GM19193 (cell line): ENCODE measurements around the gene GGA2.

ENCODE experiments used
- POLR2A ChIP-seq: IDR thresholded peaks from 4 replicates; pipeline ENCODE4 v1.6.1; 2011; ENCODE audit not compliant: insufficient read depth, insufficient read length; ENCODE audit errors: extremely low read depth

GGA2 gene

DNA sequence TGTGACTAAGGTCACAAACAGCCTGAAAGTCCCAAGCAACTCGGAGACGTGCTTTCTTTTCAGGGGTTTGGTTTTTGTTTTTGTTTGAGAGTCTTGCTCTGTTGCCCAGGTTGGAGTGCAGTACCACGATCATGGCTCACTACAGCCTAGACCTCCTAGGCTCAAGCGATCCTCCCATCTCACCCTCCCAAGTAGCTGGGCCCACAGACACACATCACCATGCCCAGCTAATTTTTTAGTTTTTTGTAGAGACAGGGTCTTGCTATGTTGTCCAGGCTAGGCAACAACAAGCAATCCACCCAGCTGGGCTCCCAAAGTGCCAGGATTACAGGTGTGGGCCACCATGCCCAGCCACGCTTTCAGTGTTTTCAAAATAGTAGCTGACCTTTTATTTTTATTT is 19.8 kb upstream of the GGA2 start:
- TF ChIP-seq POLR2A, result no peak

DNA sequence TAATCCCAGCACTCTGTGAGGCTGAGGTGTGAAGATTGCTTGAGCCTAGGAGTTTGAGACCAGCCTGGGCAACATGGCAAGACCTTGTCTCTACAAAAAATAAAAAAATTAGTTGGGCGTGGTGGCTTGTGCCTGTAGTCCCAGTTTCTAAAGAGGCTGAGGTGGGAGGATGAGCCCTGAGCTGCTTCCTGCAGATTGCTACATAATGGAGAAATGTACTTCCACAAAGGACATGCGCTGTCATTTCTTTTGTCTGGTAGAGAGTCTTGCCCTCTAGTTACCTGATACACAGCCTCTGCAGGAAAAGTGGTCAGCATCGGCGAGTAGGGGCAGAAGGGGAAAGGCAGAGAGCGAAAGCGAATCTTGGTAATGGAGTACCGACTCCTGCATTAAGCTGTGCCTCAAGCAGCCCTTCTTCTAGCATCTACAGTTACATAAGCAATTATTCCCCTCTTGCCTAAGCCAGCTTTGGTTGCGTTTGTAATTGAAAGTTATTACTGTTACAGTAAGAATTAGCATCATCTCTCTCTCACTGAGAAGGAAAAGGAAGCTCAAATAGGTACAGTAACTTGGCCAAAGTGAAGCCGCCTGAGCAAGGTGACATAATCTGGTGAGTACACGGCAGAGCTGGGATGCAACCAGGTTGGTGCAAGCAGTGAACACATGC is 18.5 kb upstream of the GGA2 start:
- no peak for TF ChIP-seq POLR2A

DNA sequence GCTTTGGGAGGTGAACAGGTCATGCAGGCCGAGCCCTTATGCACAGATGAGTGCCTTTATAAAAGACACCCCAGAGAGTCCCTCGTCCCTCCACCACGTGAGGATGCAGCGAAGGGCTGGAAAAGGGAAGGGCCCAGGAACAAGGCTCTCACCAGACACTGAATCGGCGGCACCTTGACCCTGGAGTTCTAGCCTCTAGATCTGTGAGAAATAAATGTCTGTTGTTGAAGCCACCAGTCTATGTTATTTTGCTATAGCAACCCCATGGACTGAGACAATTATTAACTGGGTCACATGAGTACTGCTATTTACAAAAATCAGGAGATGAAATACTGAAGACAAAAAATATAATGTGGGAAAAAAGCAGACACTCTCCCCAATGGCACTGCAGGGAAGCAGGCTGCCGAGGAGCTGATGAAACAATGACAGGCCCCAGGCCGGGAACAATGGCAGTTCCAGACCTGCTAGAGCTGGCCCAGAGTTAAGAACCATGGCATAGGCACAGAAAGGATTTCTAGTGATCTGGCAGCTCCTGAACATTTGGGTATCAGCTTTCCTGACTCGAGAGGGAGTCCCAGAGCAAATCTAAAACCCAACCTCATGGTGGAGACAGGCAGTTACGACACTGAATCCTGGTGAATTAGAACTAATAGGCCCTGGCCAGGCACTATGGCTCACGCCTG is 17.8 kb upstream of the GGA2 start:
- no peak for TF ChIP-seq POLR2A

DNA sequence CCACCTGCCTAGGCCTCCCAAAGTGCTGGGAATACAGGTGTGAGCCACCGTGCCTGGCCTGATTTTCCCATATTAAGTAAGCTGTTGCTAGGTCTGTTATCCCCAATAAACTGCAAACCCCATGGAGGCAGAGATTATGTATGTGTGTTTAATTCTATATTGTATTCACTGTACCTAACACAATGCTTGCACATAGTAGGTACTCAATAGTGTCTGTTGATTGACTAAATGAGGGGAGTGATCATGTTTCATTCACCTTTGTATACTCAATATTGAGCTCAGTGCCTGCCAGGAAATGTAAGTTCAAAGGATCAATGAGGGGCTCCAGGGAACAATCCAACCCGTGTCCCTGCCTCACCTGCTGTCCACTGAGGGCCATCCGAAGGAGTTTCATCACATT is 14.6 kb upstream of the GGA2 start:
- no peak for TF ChIP-seq POLR2A

DNA sequence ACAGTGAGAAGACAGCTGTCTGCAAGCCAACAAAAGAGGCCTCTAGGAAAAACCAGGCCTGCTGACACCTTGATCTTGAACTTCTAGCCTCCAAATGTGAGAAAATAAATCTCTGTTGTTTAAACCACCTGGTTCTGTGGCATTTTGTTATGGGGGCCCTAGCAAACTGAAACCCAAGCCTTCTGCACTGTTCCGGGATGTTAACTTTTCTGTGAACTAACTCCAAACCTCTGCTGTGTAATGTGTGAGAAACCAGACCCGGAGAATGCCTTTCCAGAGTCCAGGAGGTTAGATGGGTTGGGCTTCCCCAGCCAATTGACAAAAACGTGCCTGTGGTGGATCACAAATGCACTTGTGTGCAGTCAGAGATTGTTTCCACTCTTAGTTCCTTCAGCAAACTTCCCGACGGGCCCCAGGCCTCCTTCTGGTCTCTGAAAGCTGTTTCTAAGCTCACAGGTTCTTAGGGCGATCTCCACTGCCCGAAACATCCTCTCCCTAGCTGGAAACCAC is 13.6 kb upstream of the GGA2 start:
- no peak for TF ChIP-seq POLR2A

DNA sequence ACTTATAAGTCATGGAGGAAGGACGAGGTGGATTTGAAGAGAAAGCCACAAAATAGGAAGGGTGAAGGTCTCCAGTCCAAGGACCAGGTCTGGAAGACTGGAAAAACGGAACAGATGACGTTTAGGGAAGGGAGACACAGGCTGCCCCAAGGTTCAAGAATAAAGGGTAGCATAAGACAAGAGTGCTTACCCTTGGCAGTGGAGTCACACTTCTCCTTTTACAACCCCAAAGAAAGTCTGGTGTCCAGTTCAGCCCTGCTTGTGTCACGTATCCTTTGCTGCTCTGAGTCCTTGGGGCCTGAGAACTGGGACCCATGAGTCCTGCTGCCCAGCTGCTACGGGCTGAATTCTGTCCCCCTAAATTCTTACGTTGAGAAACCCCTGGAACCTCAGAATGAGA is 13.0 kb upstream of the GGA2 start:
- no peak for TF ChIP-seq POLR2A

DNA sequence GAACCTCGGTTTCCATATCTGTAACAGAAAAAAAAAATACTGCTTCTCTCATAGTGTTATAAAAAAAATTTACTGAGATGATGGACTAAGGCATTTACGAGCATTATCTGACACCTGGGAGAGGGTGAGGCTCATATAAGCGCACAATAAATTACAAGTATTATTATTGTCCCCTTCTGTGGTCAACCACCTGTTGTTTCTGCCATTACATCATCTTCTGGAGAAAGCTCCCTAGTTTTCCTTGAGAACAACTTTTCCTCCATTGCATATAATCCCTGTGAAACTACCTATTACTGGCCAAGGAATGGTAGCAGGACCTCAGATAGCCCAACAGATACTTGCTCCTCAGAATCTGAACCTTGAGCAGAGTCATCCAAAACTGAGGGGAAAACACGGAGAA is 11.7 kb upstream of the GGA2 start:
- TF ChIP-seq POLR2A, result no peak

DNA sequence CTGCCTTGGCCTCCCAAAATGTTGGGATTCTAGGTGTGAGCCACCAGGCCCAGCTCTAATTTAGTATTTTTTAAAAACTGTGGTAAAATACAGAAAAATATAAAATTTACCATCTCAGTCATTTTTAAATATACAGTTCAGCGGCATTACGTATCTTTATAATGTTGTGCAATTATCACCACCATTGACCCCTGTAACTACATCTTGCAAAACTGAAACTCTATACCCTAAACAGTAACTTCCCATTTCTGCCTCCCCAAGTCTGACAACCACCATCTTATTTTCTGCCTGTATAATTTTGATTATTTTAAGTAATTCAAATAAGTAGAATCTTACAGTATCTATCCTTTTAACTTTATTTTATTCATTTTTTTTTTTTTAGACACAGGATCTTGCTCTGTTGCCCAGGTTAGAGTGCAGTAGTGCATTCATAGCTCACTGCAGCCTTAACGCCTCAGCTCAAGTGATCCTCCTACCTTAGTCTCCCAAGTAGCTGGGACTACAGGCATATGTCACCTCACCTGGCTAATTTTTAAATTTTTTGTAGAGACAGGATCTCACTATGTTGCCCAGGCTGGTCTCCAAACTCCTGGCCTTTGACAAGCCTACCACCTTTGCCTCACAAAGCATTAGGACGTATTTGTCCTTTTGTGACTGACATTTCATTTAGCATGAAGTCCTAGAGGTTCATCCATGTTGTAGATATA is 10.9 kb upstream of the GGA2 start:
- no peak for TF ChIP-seq POLR2A

DNA sequence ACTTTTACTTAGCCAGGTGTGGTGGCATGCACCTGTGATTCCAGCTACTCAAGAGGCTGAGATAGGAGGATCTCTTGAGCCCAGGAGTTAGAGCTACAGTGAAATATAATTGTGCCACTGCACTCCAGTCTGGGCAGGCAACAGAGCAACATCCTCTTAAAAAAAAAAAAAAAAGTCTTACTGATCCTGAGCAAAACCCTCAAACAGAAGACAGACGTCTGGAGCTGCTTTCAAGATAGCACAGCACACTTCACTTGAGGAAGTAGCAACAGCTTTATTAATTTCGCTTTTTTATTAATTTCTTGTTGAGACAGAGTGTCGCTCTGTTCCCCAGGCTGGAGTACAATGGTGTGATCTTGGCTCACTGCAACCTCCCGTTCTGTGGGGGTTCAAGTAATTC is 10.2 kb upstream of the GGA2 start:
- TF ChIP-seq POLR2A, result no peak

DNA sequence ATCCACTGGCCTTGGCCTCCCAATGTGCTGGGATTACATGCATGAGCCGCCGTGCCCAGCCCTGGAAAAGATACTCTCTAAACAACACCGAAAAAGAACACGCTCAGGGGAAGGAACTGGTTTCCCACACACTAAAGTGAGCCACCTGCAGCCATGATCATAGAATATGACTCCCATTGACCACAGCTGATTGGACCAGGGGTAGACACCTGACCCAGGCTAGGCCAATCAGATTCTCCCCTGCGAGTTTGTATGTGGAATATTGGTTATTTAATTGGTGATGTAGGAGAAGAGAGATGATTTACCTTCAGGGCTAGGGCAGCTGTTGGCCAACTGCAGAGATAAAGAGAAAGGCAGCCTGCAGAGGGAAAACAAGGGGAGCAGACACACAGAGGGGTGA is 9.0 kb upstream of the GGA2 start:
- no peak for TF ChIP-seq POLR2A

DNA sequence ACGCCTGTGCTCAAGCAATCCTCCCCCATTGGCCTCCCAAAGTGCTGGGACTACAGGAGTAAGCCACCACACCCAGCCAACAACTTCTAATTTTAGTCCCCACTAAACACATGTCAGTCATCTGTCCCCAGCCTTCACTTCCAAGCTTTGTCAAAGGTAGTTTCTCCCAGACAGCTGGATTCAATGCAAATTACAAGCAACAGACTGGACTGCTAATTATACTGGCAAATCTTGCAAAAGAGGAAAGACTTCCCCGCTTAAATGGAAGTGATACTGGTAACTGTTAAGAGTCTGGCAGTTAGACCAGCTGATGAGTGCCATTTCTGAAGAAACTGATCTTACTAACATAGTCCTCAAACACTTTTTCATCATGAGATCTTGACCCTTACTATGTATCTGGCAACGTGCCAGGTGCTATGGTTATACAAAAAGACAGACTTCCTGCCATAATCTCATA is 8.2 kb upstream of the GGA2 start:
- TF ChIP-seq POLR2A, result no peak

DNA sequence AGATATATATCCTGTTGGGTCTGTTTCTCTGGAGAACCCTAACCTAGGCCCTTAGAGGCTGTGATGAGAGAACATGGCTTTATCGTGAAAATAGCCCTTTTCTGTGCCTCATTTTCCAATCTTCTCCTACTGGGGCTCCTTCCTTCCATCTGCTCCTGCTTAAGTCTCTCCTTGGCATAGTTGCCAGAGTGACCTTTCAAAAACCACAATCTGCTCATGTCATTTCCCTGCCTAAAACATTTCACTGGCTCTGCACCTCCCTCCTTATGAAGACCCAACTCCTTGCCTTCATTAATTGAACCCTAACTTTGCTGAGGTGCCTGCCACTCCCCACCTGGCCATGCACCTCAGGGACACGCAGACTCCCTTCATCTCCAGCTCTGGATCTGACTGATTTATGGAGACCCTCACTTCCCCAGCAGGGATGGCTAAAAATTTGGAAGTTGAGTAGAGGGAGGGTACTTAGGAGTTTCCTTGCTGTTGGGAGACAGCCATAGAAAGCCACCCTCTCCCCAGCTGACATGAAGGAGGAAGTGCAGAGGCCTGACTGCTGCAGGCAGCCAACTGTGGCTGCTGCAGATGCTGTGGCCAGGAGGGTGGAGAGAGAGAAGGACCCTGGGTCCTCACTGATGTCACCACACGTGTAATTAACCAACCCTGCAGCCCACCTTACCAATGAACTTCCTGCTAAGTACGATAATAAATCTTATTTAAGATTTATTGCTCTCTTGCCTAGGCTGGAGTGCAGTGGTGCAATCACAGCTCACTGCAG is 6.3 kb upstream of the GGA2 start:
- TF ChIP-seq POLR2A, result no peak

DNA sequence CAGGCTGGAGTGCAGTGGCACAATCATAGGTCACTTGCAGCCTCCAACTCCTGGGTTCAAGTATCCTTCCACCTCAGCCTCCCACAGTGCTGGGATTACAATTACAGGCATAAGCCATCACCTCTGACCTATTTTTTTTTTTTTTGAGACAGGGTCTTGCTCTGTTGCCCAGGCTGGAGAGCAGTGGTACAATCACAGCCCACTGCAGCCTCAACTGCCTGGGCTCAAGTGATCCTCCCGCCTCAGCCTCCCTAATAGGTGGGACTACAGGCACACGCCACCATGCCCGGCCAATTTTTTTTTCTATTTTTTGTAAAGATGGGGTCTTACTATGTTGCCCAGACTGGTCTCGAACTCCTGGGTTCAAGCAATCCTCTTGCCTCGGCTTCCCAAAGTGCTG is 5.6 kb upstream of the GGA2 start:
- TF ChIP-seq POLR2A, result no peak

DNA sequence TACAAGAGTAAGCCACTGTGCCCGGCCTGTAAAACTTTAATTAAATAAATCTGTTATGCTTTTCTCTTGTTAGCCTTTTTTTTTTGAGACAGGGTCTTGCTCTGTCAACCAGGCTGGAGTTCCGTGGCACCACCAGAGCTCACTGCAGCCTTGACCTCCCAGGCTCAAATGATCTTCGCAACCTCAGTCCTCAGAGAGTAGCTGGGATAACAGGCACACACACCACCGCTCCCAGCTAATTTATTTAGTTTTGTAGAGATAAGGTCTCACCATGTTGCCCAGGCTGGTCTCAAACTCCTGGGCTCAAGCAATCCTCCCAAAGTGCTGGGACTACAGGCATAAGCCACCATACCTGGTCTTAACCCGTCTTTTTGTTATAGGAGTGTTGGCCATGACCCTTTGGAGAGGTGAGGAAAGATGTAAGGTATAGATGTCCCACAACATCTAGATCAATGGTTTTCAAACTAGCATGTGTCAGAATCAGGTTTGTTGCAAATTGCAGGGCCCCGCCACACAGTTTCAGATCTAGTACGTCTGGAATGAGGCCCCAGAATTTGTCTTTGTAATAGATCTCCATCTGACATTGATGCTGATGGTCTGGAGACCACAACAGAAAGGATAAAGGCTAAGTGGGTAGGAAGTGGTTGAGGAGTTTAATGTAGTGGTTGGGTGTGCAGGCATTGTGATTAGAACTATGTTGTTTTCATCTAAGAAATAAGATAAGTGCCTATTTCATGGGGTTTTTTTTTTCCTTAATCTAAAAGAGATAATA is 4.3 kb upstream of the GGA2 start:
- TF ChIP-seq POLR2A, result no peak
